Measurements from ENCODE around the gene C13orf46.

DNA sequence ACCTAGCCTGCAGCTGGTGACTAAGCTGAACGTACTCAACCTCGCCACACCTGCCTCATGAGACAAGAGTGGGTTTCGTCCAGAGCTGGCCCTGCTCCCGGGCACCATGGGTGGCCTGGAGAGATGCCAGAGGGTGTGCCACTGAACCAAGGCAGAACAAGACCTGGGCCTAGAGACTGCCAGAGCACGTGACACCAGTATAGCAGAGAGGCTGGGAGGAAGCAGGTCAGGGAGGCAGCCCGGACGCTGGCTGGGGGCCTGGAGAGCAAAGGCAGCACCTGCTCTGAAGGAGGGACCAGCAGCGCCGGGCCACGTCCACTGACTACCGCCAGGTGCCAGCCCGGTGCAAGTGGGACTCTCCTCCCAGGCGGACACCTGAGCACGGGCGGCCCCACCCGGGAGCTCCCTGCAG lies 7.3 kb upstream of the C13orf46 start:
- peak in 5 of 7 experiments; percentile 10 to 43 (median 31) for TF ChIP-seq CTCF (IDR thresholded peaks at IDR 0.05)
- peak in 2 of 3 donors; percentile 23 to 35 for TF ChIP-seq POLR2A (IDR thresholded peaks at IDR 0.05)

Data from body of pancreas (tissue), 4 donors.